GM12878 (cell line): Measurements from ENCODE around the gene PAPPA. TPM values are rescaled to one million over a fixed set of nuclear protein-coding genes. Genes with fewer than 3 reads are reported as not detected.

ENCODE experiments used
- ATAC-seq: fragments of 200-7000 bp; cut with Tn5 transposase; 3 replicates; pipeline ENCODE4 v1.9.1; 2020; ENCODE audit warnings: mild to moderate bottlenecking, moderate library complexity
- BruUV-seq: library from RNA; stranded (reverse); fragments of 400-500 nt; replicated peaks from 2 replicates; lab custom pipeline; 2021; lab: Mats Ljungman, UMichigan
- CTCF ChIA-PET: fragments of 300-600 bp; sonication (Branson Sonifier 250); formaldehyde crosslinking; extraction: SDS; loops from one replicate; lab custom pipeline; 2021; ENCODE audit warnings: inconsistent platforms; lab: Yijun Ruan, JAX
- POLR2A ChIA-PET: fragments of 350-600 bp; formaldehyde crosslinking; extraction: SDS; loops from one replicate; lab custom pipeline; 2021; ENCODE audit warnings: inconsistent platforms; lab: Charles Lee
- RAD21 ChIA-PET: fragments of 300-600 bp; sonication (Branson Sonifier 250); formaldehyde crosslinking; loops from one replicate; lab custom pipeline; 2023; ENCODE audit warnings: antibody characterized with exemption; ENCODE audit not compliant: unreplicated experiment; lab: Charles Lee
- SMC1A ChIA-PET: fragments of 300-600 bp; sonication (Branson Sonifier 250); formaldehyde crosslinking; loops from one replicate; lab custom pipeline; 2023; ENCODE audit not compliant: unreplicated experiment, uncharacterized antibody; lab: Charles Lee
- DNase-seq: peaks from one replicate; pipeline ENCODE4 v3.0.0-alpha.2; 2011; ENCODE audit warnings: low read depth, low spot score
- FAIRE-seq: peaks from 3 replicates; lab custom pipeline; 2011; peaks lifted over from hg19 to GRCh38; lab: Jason Lieb, UNC
- H2AFZ ChIP-seq: 2 replicates; pipeline ENCODE4 v1.6.0; 2011; ENCODE audit warnings: low read depth, low read length, control low read depth; ENCODE audit not compliant: control insufficient read depth
- H3K27ac ChIP-seq: 2 replicates; pipeline ENCODE4 v1.5.1; 2011; ENCODE audit warnings: control low read depth; ENCODE audit not compliant: control insufficient read depth, insufficient read depth
- H3K27me3 ChIP-seq, 2 experiments: replicated peaks in 1 of 2; 2 replicates each; pipeline versions ENCODE4 v1.6.0 to v1.6.1; 2011; ENCODE audit warnings: low read length in 1 of 2; ENCODE audit not compliant: control insufficient read depth in 2 of 2, insufficient read depth in 2 of 2
- H3K36me3 ChIP-seq, 2 experiments: 2 replicates each; pipeline ENCODE4 v1.5.1; 2011; ENCODE audit warnings: low read length in 1 of 2; ENCODE audit not compliant: control insufficient read depth in 2 of 2, insufficient read depth in 2 of 2
- H3K4me1 ChIP-seq: 2 replicates; pipeline ENCODE4 v1.6.1; 2011; ENCODE audit warnings: mild to moderate bottlenecking, low read length, moderate library complexity, mixed read lengths; ENCODE audit not compliant: control insufficient read depth, insufficient read depth
- H3K4me2 ChIP-seq: 2 replicates; pipeline ENCODE4 v1.6.0; 2011; ENCODE audit warnings: control low read depth; ENCODE audit not compliant: control insufficient read depth, insufficient read depth
- H3K4me3 ChIP-seq: fragments of 200-600 bp; sonication (generic); 2 replicates; pipeline ENCODE4 v1.5.1; 2016
- H3K79me2 ChIP-seq: 2 replicates; pipeline ENCODE4 v1.6.0; 2011; ENCODE audit warnings: low read length; ENCODE audit not compliant: control insufficient read depth, insufficient read depth
- H3K9ac ChIP-seq: 2 replicates; pipeline ENCODE4 v1.8.0; 2011; ENCODE audit warnings: low read length, control low read depth, mixed read lengths; ENCODE audit not compliant: control insufficient read depth, insufficient read depth
- H3K9me3 ChIP-seq: replicated peaks from 3 replicates; pipeline ENCODE4 v1.5.1; 2011; ENCODE audit warnings: mild to moderate bottlenecking, low read length; ENCODE audit not compliant: control insufficient read depth, insufficient read depth
- H4K20me1 ChIP-seq: 2 replicates; pipeline ENCODE4 v1.6.0; 2011; ENCODE audit not compliant: control insufficient read depth, insufficient read depth
- CBX5 ChIP-seq: sonication (generic); IDR thresholded peaks from 2 replicates; pipeline ENCODE4 v1.6.1; 2016; ENCODE audit warnings: low read depth, moderate library complexity, mild to moderate bottlenecking, inconsistent platforms
- FOXK2 ChIP-seq: fragments of 450-650 bp; IDR thresholded peaks from 2 replicates; pipeline ENCODE4 v1.6.1; 2017; ENCODE audit warnings: mild to moderate bottlenecking, moderate library complexity
- MEF2B ChIP-seq: fragments of 450-650 bp; IDR thresholded peaks from 2 replicates; pipeline ENCODE4 v1.6.1; 2018; ENCODE audit warnings: mild to moderate bottlenecking, moderate library complexity; ENCODE audit not compliant: partially characterized antibody, poor library complexity, severe bottlenecking
- MYC ChIP-seq: IDR thresholded peaks from 2 replicates; pipeline ENCODE4 v1.6.1; 2011; ENCODE audit warnings: mild to moderate bottlenecking, low read length, moderate library complexity, inconsistent platforms; ENCODE audit not compliant: insufficient read depth, insufficient replicate concordance, insufficient read length, severe bottlenecking
- SMARCA5 ChIP-seq: fragments of 450-650 bp; IDR thresholded peaks from 2 replicates; pipeline ENCODE4 v1.6.1; 2017; ENCODE audit warnings: mild to moderate bottlenecking
- TCF7 ChIP-seq: IDR thresholded peaks from 2 replicates; pipeline ENCODE4 v1.6.1; 2014; ENCODE audit warnings: antibody characterized with exemption, borderline replicate concordance
- WGBS: methylation state at CpG from one replicate; pipeline ENCODE4 v1.1.6; 2016; ENCODE audit warnings: low lambda C conversion rate; ENCODE audit not compliant: insufficient replicate concordance, insufficient coverage; ENCODE audit errors: missing lambda C conversion rate; 5-methylcytosine and 5-hydroxymethylcytosine counted together
- in situ Hi-C: fragments of 300-500 bp; cut with MboI; formaldehyde crosslinking; loops from 9 replicates; pipeline ENCODE4 v1.14.3; 2018; ENCODE audit warnings: mixed read lengths
- intact Hi-C: fragments of 100-400 bp; cut with micrococcal nuclease; formaldehyde crosslinking; loops from one replicate; pipeline ENCODE4 v1.14.2; 2022; ENCODE audit not compliant: unreplicated experiment
- polyA plus RNA-seq, 11 experiments: library from polyadenylated mRNA; depleted of rRNA in 4 of 11; unstranded in 6 of 11; stranded (reverse) in 5 of 11; fragments of >200 nt; fragmentation: Nextera tagmentation in 4 of 11; fragmentation: Illumina TruSeq in 1 of 11; extraction: Ambion mirVana in 4 of 11; extraction: Trizol in 1 of 11; gene quantifications; 1 replicate in 1 of 11; 2 replicates in 10 of 11; pipeline versions ENCODE4 v1.2.1 to v1.2.3, GENCODE V29; 2011 to 2016; ENCODE audit warnings: inconsistent platforms in 2 of 11, missing spikeins in 2 of 11, low read depth in 1 of 11
- total RNA-seq, 4 experiments: library from RNA; depleted of rRNA in 3 of 4; stranded (reverse); fragments of >200 nt in 3 of 4; fragmentation: Illumina TruSeq in 1 of 4; extraction: Trizol in 1 of 4; gene quantifications; 2 replicates each; pipeline versions ENCODE4 v1.2.1 to v1.2.3, GENCODE V29; 2013 to 2021
- TF ChIP-seq, protein P1 (sequence below): fragments of 450-650 bp; IDR thresholded peaks from 2 replicates; pipeline ENCODE4 v1.6.1; 2014; ENCODE audit warnings: mild to moderate bottlenecking

Gene PAPPA
- total and polyA plus RNA-seq, 10 of the 15 experiments (the other 5 are each of a cell fraction or from before 2014, with no cell fraction given): under 0.01 to 0.19 (median 0.02) TPM; not detected in 4

DNA sequence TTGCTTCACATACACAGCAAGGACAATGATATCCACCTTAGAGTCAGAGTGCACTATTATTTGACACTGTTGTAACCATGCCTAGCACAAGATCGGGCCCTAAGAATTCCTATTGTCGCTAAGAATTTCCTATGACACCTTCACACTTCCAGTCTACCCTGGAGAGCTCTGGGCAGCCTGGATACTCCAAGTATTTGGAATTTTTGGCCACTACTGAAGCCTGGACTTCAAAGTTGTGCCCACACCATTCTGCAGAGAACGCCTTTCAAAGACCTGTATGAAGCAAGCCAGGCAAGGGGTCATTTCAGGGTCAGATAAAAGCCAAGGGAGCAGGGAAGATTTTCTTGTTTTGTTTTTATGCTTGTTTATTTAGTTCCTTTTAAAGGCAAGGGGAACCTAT lies 179.7 kb downstream of the PAPPA start (continued):
- TF ChIP-seq, protein P1, sequence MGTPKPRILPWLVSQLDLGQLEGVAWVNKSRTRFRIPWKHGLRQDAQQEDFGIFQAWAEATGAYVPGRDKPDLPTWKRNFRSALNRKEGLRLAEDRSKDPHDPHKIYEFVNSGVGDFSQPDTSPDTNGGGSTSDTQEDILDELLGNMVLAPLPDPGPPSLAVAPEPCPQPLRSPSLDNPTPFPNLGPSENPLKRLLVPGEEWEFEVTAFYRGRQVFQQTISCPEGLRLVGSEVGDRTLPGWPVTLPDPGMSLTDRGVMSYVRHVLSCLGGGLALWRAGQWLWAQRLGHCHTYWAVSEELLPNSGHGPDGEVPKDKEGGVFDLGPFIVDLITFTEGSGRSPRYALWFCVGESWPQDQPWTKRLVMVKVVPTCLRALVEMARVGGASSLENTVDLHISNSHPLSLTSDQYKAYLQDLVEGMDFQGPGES: no peak
- TF ChIP-seq TCF7 (no peak), CBX5 (no peak)
- TF ChIP-seq, all 136 proteins: peak for 0

DNA sequence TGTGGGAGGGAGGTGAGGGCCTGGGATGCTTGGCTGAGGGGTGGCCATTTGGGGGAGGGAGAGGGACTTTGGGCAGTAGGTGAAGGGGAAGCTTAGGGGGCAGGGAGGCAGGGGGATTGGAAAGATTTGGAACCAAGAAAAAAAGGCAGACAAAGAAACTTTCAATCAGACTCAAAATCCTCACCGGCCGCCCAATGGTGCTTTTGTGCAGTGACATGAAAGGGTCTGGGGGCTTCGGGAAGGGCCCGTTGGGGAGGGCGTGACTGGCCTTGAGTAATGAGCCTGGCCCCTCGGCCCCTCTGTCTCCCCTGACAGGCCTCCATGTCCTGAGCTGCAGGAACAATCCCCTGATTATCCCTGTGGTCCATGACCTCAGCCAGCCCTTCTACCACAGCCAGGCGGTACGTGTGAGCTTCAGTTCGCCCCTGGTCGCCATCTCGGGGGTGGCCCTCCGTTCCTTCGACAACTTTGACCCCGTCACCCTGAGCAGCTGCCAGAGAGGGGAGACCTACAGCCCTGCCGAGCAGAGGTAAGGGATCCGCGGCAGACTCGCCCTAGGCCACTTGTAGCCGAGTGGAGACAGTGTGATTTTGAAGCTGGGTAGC lies 181.1 kb downstream of the PAPPA start:
- TF ChIP-seq MEF2B: no peak
- TF ChIP-seq FOXK2: no peak
- TF ChIP-seq SMARCA5: no peak
- TF ChIP-seq MYC: no peak
- H3K9me3 ChIP-seq: no peaks in the 10 kb centered on the region
- no peaks in the 10 kb centered on the region for H4K20me1 ChIP-seq
- no peak overlapping the region for H2AFZ ChIP-seq
- WGBS: 28% methylated on average over 19 of the region's 19 CpGs
- intact Hi-C loops: loop anchor here (5.0 to 10.0 kb wide), 2 partner anchors 53 to 160 kb away; no protein-coding TSS in a partner anchor
- H3K27me3 ChIP-seq: no peaks in the 10 kb centered on the region; a peak in 2 of 4 replicates
- no peaks in the 10 kb centered on the region for H3K4me1 ChIP-seq
- in situ Hi-C loops: no loop called here
- CTCF ChIA-PET: no interaction called here
- RAD21 ChIA-PET: no interaction called here
- no peak overlapping the region for H3K9ac ChIP-seq
- H3K4me3 ChIP-seq: no peak overlapping the region
- DNase-seq (no peak), ATAC-seq (no peak), FAIRE-seq (no peak)
- SMC1A ChIA-PET: no interaction called here
- POLR2A ChIA-PET: no interaction called here
- H3K27ac ChIP-seq: no peak overlapping the region
- BruUV-seq: no TSS peak
- no peak overlapping the region for H3K4me2 ChIP-seq
- H3K79me2 ChIP-seq: no peaks in the 10 kb centered on the region
- no peaks in the 10 kb centered on the region for H3K36me3 ChIP-seq
